Measurements from ENCODE around the gene PPIA.

Gene PPIA

DNA sequence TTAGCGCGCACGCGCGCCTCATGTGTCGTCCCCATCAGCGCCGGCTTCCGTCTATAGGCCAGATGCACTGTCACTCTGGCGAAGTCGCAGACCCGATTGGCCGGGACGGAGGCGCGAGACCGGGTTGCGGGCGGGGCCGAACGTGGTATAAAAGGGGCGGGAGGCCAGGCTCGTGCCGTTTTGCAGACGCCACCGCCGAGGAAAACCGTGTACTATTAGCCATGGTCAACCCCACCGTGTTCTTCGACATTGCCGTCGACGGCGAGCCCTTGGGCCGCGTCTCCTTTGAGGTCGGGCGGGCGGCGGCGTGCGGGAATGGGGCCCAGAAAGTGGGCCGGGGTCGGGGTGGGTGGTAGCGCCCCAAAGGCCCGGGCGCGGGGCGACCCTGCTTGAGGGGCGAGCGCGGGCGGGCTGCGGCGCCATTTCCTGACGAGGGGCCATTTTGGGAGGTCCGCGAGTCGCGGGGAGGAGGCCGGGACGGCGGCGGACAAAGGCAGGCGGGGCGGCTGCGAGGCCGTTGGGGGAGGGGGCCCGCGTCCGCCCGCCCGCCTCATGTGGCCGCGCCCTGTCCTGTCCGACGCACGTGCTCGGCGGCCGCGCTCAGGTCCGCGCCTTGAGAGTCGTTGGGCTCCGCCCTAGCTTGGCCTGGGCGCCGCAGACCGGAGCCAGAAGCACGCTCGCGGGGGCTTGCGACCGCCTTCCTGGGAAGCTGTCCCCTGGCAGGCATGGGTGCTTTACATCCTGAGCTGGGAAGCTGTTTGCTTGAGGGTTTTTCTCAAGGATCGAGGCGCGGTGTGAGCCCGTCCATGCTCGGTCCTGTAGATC lies at the start of gene PPIA:
PPIA (plus strand) TSS at position 178 of the 825 bp plus-strand sequence; CDS start at position 222, 44 bp downstream.
- peak; percentile 96 to 98 for DNase-seq (ENCODE audit: extremely low read depth in 1 of 2, low read depth in 1 of 2)

DNA sequence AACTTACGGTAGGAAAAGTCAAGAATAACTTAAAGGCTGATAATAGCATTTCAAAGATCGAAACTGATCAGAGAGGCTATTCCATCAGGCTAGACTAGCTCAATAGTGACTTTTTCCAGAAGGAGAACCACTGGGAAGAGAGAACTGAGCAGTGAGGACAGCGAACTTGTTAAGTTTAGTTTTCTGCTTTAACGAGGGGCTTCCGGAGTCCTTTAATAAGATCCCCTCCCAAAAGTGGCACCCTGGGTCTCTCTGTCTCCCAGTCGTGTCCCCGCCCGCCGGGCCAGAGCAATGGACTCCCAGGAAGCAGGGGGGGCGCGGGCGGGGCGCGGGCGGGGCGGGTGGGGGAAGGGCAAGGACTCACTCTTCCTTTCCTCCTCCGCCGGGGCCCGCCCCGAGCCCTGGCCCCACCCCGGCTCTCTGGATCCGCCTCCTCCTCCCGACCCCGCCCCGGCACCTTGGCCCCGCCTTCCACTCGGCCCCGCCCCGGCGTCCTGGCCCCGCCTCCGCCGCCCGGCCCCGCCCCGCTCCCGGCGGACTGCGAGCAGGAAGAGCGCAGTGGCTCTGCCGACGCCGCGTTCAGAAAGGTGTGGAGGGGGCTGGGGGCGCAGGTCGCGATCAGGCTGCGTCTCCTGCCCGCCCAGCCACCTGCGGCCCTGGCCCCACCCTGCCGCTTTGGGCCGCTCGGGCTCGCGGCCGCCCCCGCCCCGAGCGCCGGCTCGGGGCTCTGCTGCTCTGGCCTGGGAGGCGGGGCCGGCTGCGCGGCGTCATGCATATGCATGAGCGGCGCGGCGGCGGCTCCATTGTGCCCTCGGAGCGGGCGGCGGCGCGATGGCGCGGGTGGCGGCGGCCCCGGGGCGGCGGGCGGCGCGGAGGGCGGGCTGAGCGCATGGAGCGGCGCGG lies 48.2 kb upstream of the PPIA start, which contains the start of gene ZMIZ2:
ZMIZ2 (plus strand) TSS at position 803 of the 903 bp plus-strand sequence. CDS start 7,403 bp downstream, outside the sequence.
- peak; percentile 76 to 81 for DNase-seq (ENCODE audit: extremely low read depth in 1 of 2, low read depth in 1 of 2)

GRCh38 chr7:44748948-44749731 lies 47.3 kb upstream of the PPIA start:
- DNase-seq (ENCODE audit: extremely low read depth in 1 of 2, low read depth in 1 of 2): no peak

DNA sequence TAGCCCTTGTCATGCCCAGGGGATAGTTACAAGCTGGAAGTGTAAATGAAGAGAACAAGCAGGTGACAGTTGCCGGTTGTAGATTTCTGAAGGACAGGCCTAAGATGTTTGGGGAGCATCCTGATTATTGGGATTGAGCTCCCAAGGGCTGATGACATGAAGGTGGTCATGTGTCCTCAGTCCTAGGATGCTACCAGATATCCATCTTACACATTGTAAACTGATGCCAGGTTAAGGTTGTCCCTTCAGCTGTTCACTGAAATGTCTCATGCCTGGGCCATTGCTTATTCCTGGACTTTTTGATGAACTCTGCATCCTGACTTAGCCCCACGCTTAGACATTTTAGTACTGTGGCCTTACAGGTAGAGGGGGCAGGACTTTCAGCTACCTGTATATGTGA lies 46.5 kb upstream of the PPIA start:
- DNase-seq (ENCODE audit: extremely low read depth in 1 of 2, low read depth in 1 of 2): no peak

- no peak for DNase-seq (ENCODE audit: extremely low read depth in 1 of 2, low read depth in 1 of 2)
Measured at GRCh38 chr7:44750424-44750823, 46.1 kb upstream of the PPIA start.

GRCh38 chr7:44750921-44751571 lies 45.4 kb upstream of the PPIA start:
- peak in 1 of 2 donors; percentile 29 for DNase-seq (ENCODE audit: extremely low read depth in 1 of 2, low read depth in 1 of 2)

DNA sequence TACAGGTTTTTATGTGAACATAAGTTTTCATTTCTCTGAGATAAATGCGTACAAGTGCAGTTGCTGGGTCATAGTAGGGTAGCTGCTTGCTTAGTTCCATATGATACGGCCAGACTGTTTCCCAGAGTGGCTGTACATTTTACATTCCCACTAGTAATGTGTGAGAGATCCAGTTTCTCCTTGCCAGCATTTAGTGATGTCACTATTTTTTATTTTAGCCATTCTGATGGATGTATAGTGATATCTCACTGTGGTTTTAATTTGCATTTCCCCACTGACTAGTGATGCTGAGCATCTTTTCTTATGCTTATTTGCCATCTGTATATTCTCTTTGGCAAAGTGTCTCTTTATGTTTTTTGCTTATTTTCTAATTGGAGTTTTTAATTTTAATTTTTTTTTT lies 43.7 kb upstream of the PPIA start:
- no peak for DNase-seq (ENCODE audit: extremely low read depth in 1 of 2, low read depth in 1 of 2)

- no peak for DNase-seq (ENCODE audit: extremely low read depth in 1 of 2, low read depth in 1 of 2)
Measured at GRCh38 chr7:44754802-44755697, 41.4 kb upstream of the PPIA start.

DNA sequence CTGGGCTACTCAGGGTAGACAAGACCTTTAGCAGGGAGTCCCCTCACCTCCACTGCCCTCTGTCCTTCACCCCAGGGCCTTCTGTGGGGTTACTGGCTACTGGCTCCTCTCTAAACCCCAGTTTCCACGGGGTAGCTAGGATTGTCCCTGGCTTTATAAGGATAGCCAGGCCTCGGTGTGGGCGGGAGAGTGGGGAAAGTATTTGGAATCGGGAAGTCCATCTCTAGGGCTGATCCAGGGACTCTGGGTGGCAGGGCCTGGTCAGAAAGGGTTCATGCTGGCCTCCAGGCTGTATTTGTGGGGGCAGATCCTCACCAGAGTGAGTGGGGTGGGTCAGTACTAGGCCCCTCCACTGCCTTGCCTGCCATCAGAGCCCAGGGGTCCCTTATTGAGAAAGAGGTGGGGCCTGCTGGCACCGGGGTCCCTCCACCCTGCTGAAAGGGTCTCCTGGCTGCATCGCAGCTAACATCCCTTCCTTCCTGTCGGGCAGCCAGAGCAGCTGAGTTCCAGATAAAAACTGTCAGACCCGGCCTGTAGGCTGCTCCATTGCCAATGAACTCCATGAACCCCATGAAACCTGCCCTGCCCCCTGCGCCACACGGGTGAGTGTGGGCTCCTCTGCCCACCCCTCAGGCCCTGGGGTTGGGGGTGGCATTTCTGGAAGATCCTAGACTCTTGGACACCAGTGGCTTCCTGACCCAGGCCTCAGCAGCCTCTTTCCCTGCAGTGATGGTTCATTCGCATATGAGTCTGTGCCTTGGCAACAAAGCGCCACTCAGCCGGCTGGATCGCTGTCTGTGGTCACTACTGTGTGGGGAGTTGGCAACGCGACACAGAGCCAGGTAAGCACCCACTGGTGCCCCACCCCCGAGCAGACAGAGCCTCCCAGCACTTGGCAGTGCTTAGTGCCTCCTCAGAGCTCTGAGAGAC lies 40.5 kb upstream of the PPIA start:
- no peak for DNase-seq (ENCODE audit: extremely low read depth in 1 of 2, low read depth in 1 of 2)

DNA sequence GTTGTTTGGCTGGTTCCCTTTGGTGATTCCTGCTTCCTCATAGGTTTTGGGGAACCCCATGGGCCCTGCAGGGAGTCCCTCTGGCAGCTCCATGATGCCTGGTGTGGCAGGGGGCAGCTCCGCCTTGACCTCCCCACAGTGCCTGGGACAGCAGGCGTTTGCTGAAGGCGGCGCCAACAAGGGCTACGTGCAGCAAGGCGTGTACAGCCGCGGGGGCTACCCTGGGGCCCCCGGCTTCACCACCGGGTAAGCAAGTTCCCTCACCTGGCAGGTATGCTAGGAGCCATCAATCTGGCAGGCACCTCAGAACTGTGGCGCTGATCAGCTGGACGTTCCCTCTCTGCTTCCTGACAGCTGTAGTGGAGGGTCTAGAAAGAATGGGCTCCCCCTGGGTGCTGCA lies 39.6 kb upstream of the PPIA start:
- no peak for DNase-seq (ENCODE audit: extremely low read depth in 1 of 2, low read depth in 1 of 2)

- no peak for DNase-seq (ENCODE audit: extremely low read depth in 1 of 2, low read depth in 1 of 2)
Measured at GRCh38 chr7:44757311-44757710, 39.2 kb upstream of the PPIA start.

DNA sequence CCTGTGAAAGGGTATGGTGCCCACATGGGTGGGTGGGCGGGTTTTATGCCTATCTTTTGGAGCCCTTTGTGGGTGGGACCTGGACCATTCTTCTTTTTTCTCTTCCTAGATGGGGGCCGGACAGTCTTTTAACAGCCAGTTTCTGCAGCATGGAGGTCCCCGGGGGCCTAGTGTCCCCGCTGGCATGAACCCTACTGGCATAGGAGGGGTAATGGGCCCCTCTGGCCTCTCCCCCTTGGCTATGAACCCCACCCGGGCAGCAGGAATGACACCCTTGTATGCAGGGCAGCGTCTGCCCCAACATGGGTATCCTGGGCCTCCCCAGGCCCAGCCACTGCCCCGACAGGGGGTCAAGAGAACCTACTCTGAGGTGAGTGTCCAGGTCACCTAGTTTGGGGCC lies 38.7 kb upstream of the PPIA start:
- no peak for DNase-seq (ENCODE audit: extremely low read depth in 1 of 2, low read depth in 1 of 2)

GRCh38 chr7:44759246-44759645 lies 37.2 kb upstream of the PPIA start:
- DNase-seq (ENCODE audit: extremely low read depth in 1 of 2, low read depth in 1 of 2): no peak

DNA sequence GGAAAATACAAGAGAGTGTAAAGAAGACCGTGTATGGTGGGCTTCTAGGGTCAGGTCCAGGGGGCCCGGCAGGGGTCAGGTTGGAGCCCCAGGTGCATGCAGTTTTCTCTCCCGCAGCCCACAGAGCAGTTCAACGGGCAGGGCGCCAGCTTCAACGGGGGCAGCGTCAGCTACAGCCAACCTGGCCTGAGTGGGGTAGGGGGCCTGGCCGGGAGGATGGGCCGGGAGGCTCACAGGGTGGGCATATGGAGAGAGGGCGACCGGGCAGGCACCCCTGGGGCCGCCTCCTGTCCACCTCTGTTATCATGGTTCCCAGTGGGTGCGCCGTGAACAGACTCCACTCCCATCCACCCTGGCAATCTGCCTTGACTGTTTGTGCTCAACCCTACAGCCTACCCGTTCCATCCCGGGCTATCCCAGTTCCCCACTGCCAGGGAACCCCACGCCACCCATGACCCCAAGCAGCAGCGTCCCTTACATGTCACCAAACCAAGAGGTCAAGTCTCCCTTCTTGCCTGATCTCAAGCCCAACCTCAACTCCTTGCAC lies 36.4 kb upstream of the PPIA start:
- DNase-seq (ENCODE audit: extremely low read depth in 1 of 2, low read depth in 1 of 2): no peak

GRCh38 chr7:44761207-44762161 lies 35.0 kb upstream of the PPIA start:
- DNase-seq (ENCODE audit: extremely low read depth in 1 of 2, low read depth in 1 of 2): no peak

DNA sequence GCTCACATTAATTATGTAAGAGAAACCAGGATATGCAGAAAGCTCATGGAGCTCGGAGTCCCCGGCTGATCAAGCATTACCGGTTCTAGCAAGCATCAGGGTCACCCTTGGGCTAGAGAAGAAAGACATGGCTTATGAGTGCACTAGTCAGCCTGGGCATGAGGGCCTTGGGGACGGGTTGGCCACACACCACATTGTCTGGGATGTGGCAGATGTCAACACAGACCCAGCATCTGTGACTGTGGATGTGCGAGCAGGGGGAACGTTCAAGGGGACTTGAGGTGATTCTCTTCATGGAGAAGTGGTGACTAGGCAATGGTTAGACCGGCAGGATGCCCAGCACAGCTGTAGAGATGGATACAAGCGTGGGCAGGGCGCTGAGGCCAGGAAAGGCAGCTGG lies 34.2 kb upstream of the PPIA start:
- DNase-seq (ENCODE audit: extremely low read depth in 1 of 2, low read depth in 1 of 2): no peak

Measured in stimulated activated CD8-positive, alpha-beta memory T cell treated with anti-CD3 and anti-CD28 coated beads, Interleukin-7, amount 100 ng/mL, for 48 hours (primary cell).